ENCODE data around the gene SOCS1. TPM values are rescaled to one million over a fixed set of nuclear protein-coding genes. Genes with fewer than 3 reads are reported as not detected.
A peak's percentile ranks its signal among the peaks of the same experiment; 100 is the strongest.
"Not testable (repeated sequence)": the region's sequence is repeated elsewhere in the genome, so short reads cannot be mapped to it uniquely, and the experiment has no call there.

The SOCS1 gene
- total RNA-seq, 1 experiment from 2014 or later, result 16.4 TPM

- Histone ChIP-seq H3K27me3 (ENCODE audit: control insufficient read depth, insufficient read depth, low read length) (no peaks in the 10 kb centered on the region), H3K4me3 (ENCODE audit: insufficient read depth, low read depth, low read length) (no peak overlapping the region), H3K36me3 (replicated peaks; ENCODE audit: control insufficient read depth, insufficient read depth, low read length) (no peaks in the 10 kb centered on the region)
- DNase-seq, result no peak
Measured at GRCh38 chr16:11292076-11292748, 36.2 kb upstream of the SOCS1 start.

- Histone ChIP-seq H3K36me3 (replicated peaks; ENCODE audit: control insufficient read depth, insufficient read depth, low read length) (no peaks in the 10 kb centered on the region), H3K27me3 (ENCODE audit: control insufficient read depth, insufficient read depth, low read length) (no peaks in the 10 kb centered on the region), H3K4me3 (ENCODE audit: insufficient read depth, low read depth, low read length) (no peak overlapping the region)
- peak; percentile 61 for DNase-seq
Measured at GRCh38 chr16:11291091-11291703, 35.2 kb upstream of the SOCS1 start.

GRCh38 chr16:11290102-11290893 lies 34.3 kb upstream of the SOCS1 start:
- Histone ChIP-seq H3K27me3 (ENCODE audit: control insufficient read depth, insufficient read depth, low read length) (no peaks in the 10 kb centered on the region), H3K36me3 (replicated peaks; ENCODE audit: control insufficient read depth, insufficient read depth, low read length) (no peaks in the 10 kb centered on the region), H3K4me3 (ENCODE audit: insufficient read depth, low read depth, low read length) (no peak overlapping the region)
- no peak for DNase-seq

- H3K4me3 ChIP-seq (ENCODE audit: insufficient read depth, low read depth, low read length); H3K36me3 ChIP-seq (replicated peaks; ENCODE audit: control insufficient read depth, insufficient read depth, low read length); DNase-seq; H3K27me3 ChIP-seq (ENCODE audit: control insufficient read depth, insufficient read depth, low read length): not testable (repeated sequence)
Measured at GRCh38 chr16:11289696-11290095, 33.7 kb upstream of the SOCS1 start.

- Histone ChIP-seq H3K4me3 (ENCODE audit: insufficient read depth, low read depth, low read length) (no peak overlapping the region), H3K27me3 (ENCODE audit: control insufficient read depth, insufficient read depth, low read length) (no peaks in the 10 kb centered on the region), H3K36me3 (replicated peaks; ENCODE audit: control insufficient read depth, insufficient read depth, low read length) (no peaks in the 10 kb centered on the region)
- no peak for DNase-seq
Measured at GRCh38 chr16:11289202-11289601, 33.2 kb upstream of the SOCS1 start.

GRCh38 chr16:11285842-11286241 lies 29.8 kb upstream of the SOCS1 start:
- no peak for DNase-seq
- no peak overlapping the region for H3K4me3 ChIP-seq (ENCODE audit: insufficient read depth, low read depth, low read length)
- no peaks in the 10 kb centered on the region for H3K27me3 ChIP-seq (ENCODE audit: control insufficient read depth, insufficient read depth, low read length)
- no peaks in the 10 kb centered on the region for H3K36me3 ChIP-seq (replicated peaks; ENCODE audit: control insufficient read depth, insufficient read depth, low read length)

GRCh38 chr16:11283820-11284248 lies 27.8 kb upstream of the SOCS1 start:
- DNase-seq, result no peak
- Histone ChIP-seq H3K4me3 (ENCODE audit: insufficient read depth, low read depth, low read length) (no peak overlapping the region), H3K36me3 (replicated peaks; ENCODE audit: control insufficient read depth, insufficient read depth, low read length) (no peaks in the 10 kb centered on the region), H3K27me3 (ENCODE audit: control insufficient read depth, insufficient read depth, low read length) (no peaks in the 10 kb centered on the region)

- Histone ChIP-seq H3K27me3 (ENCODE audit: control insufficient read depth, insufficient read depth, low read length) (no peaks in the 10 kb centered on the region), H3K4me3 (ENCODE audit: insufficient read depth, low read depth, low read length) (no peak within 1 kb of the TSS), H3K36me3 (replicated peaks; ENCODE audit: control insufficient read depth, insufficient read depth, low read length) (no peaks in the 10 kb centered on the region)
- DNase-seq, result peak; percentile 53
Measured at GRCh38 chr16:11280616-11281522, 24.9 kb upstream of the SOCS1 start, which contains the start of gene PRM1. TSS of gene PRM1 (minus strand) at chr16:11281330. CDS start at chr16:11281238, 92 bp downstream.

- H3K4me3 ChIP-seq (ENCODE audit: insufficient read depth, low read depth, low read length), result no peak overlapping the region
Measured at GRCh38 chr16:11278681-11279628, 23.0 kb upstream of the SOCS1 start.

GRCh38 chr16:11277607-11278337 lies 21.8 kb upstream of the SOCS1 start:
- no peak overlapping the region for H3K4me3 ChIP-seq (ENCODE audit: insufficient read depth, low read depth, low read length)
- no peak for DNase-seq
- H3K36me3 ChIP-seq (replicated peaks; ENCODE audit: control insufficient read depth, insufficient read depth, low read length), result no peaks in the 10 kb centered on the region
- H3K27me3 ChIP-seq (ENCODE audit: control insufficient read depth, insufficient read depth, low read length), result no peaks in the 10 kb centered on the region

More at GRCh38 chr16:11278681-11279628, 23.0 kb upstream of the SOCS1 start:
- Histone ChIP-seq H3K27me3 (ENCODE audit: control insufficient read depth, insufficient read depth, low read length) (no peaks in the 10 kb centered on the region), H3K36me3 (replicated peaks; ENCODE audit: control insufficient read depth, insufficient read depth, low read length) (no peaks in the 10 kb centered on the region)
- DNase-seq, result no peak

- no peak for DNase-seq
- H3K27me3 ChIP-seq (ENCODE audit: control insufficient read depth, insufficient read depth, low read length), result no peaks in the 10 kb centered on the region
Measured at GRCh38 chr16:11276896-11277593, 21.0 kb upstream of the SOCS1 start.

GRCh38 chr16:11276143-11276895 lies 20.3 kb upstream of the SOCS1 start, which contains the start of gene PRM2:
TSS of gene PRM2 (minus strand) at chr16:11276480. CDS start at chr16:11276370, 110 bp downstream.
- Histone ChIP-seq H3K36me3 (replicated peaks; ENCODE audit: control insufficient read depth, insufficient read depth, low read length) (no peaks in the 10 kb centered on the region), H3K4me3 (ENCODE audit: insufficient read depth, low read depth, low read length) (no peak within 1 kb of the TSS)
- no peak for DNase-seq

More at GRCh38 chr16:11276896-11277593, 21.0 kb upstream of the SOCS1 start:
- Histone ChIP-seq H3K4me3 (ENCODE audit: insufficient read depth, low read depth, low read length) (no peak overlapping the region), H3K36me3 (replicated peaks; ENCODE audit: control insufficient read depth, insufficient read depth, low read length) (no peaks in the 10 kb centered on the region)

More at GRCh38 chr16:11276143-11276895, 20.3 kb upstream of the SOCS1 start, which contains the start of gene PRM2:
- H3K27me3 ChIP-seq (ENCODE audit: control insufficient read depth, insufficient read depth, low read length), result no peaks in the 10 kb centered on the region
